Keratinocyte (primary cell): ENCODE results near the gene SMIM23. TPM values are rescaled to one million over a fixed set of nuclear protein-coding genes. Genes with fewer than 3 reads are reported as not detected.

ENCODE experiments used
- DNase-seq: peaks from one replicate; pipeline ENCODE4 v3.0.0-alpha.2; 2011; ENCODE audit warnings: low read depth, missing footprints, low spot score
- FAIRE-seq: peaks from 2 replicates; lab custom pipeline; 2011; peaks lifted over from hg19 to GRCh38; lab: Jason Lieb, UNC
- H2AFZ ChIP-seq: 2 replicates; pipeline ENCODE4 v1.6.0; 2012; ENCODE audit warnings: low read length, control low read depth, inconsistent platforms; ENCODE audit not compliant: control insufficient read depth
- H3K27ac ChIP-seq: 2 replicates; pipeline ENCODE4 v1.5.1; 2011; ENCODE audit warnings: low read length; ENCODE audit not compliant: control insufficient read depth, insufficient read depth
- H3K27me3 ChIP-seq: 3 replicates; pipeline ENCODE4 v1.6.0; 2011; ENCODE audit warnings: low read length; ENCODE audit not compliant: control insufficient read depth, insufficient read depth; ENCODE audit errors: extremely low read depth
- H3K36me3 ChIP-seq, 2 experiments: 2 replicates in 1 of 2; 3 replicates in 1 of 2; pipeline ENCODE4 v1.5.1; 2011; ENCODE audit warnings: low read length in 2 of 2, mild to moderate bottlenecking in 1 of 2; ENCODE audit not compliant: control insufficient read depth in 2 of 2, insufficient read depth in 2 of 2; ENCODE audit errors: extremely low read depth in 1 of 2
- H3K4me1 ChIP-seq: 3 replicates; pipeline ENCODE4 v1.5.1; 2011; ENCODE audit warnings: low read length; ENCODE audit not compliant: control insufficient read depth, insufficient read depth; ENCODE audit errors: extremely low read depth
- H3K4me2 ChIP-seq: 3 replicates; pipeline ENCODE4 v1.6.0; 2011; ENCODE audit warnings: low read depth, low read length; ENCODE audit not compliant: control insufficient read depth, insufficient read depth; ENCODE audit errors: extremely low read depth
- H3K4me3 ChIP-seq, 3 experiments: fragments of 200-600 bp in 1 of 3; sonication (generic) in 1 of 3; 2 replicates in 2 of 3; 3 replicates in 1 of 3; pipeline ENCODE4 v1.5.1; 2011 to 2016; ENCODE audit warnings: low read length in 3 of 3, mild to moderate bottlenecking in 3 of 3, control low read depth in 2 of 3, inconsistent platforms in 1 of 3, low read depth in 1 of 3, mixed read lengths in 1 of 3, mixed run types in 1 of 3, moderate library complexity in 1 of 3; ENCODE audit not compliant: control insufficient read depth in 2 of 3, insufficient read depth in 2 of 3; ENCODE audit errors: extremely low read depth in 1 of 3
- H3K79me2 ChIP-seq: 2 replicates; pipeline ENCODE4 v1.6.0; 2012; ENCODE audit warnings: low read length; ENCODE audit not compliant: control insufficient read depth, insufficient read depth
- H3K9ac ChIP-seq: 3 replicates; pipeline ENCODE4 v1.6.0; 2011; ENCODE audit warnings: low read length; ENCODE audit not compliant: control insufficient read depth, insufficient read depth; ENCODE audit errors: extremely low read depth
- H3K9me1 ChIP-seq: 3 replicates; pipeline ENCODE4 v1.6.0; 2011; ENCODE audit warnings: low read length; ENCODE audit not compliant: control insufficient read depth, insufficient read depth; ENCODE audit errors: extremely low read depth
- H3K9me3 ChIP-seq: 2 replicates; pipeline ENCODE4 v1.5.1; 2012; ENCODE audit warnings: low read depth, low read length; ENCODE audit not compliant: control insufficient read depth
- H4K20me1 ChIP-seq: 3 replicates; pipeline ENCODE4 v1.6.0; 2011; ENCODE audit warnings: low read length; ENCODE audit not compliant: control insufficient read depth, insufficient read depth; ENCODE audit errors: extremely low read depth
- EZH2 ChIP-seq: IDR thresholded peaks from one replicate; pipeline ENCODE4 v1.6.1; 2012; ENCODE audit warnings: inconsistent platforms, mild to moderate bottlenecking, low read length, moderate library complexity
- dilution Hi-C: fragments of 300-500 bp; cut with MboI; formaldehyde crosslinking; loops from one replicate; pipeline ENCODE4 v1.7.0; 2020; ENCODE audit warnings: low sequenced_read_pairs; ENCODE audit not compliant: extremely low pct_ligation_motif_present
- polyA plus RNA-seq, 5 experiments: library from polyadenylated mRNA; depleted of rRNA in 3 of 5; stranded (reverse) in 3 of 5; stranded (forward) in 1 of 5; unstranded in 1 of 5; fragments of >200 nt; gene quantifications; 1 replicate in 1 of 5; 2 replicates in 3 of 5; 3 replicates in 1 of 5; pipeline versions ENCODE4 v1.2.1 to v1.2.3, GENCODE V29; 2011 to 2012; ENCODE audit warnings: missing spikeins in 2 of 5, low read depth in 1 of 5, low replicate concordance in 1 of 5
- TF ChIP-seq, protein P1 (sequence below), 3 experiments: IDR thresholded peaks in 1 of 3; conservative IDR thresholded peaks in 1 of 3; optimal IDR thresholded peaks in 1 of 3; 2 replicates in 2 of 3; 3 replicates in 1 of 3; pipeline versions ENCODE3 to v1.5.1; 2011; ENCODE audit warnings: low read length in 3 of 3, mild to moderate bottlenecking in 3 of 3, moderate library complexity in 2 of 3, control low read depth in 1 of 3, inconsistent platforms in 1 of 3; ENCODE audit not compliant: insufficient read depth in 2 of 3; ENCODE audit errors: extremely low read depth in 1 of 3

Gene SMIM23
- polyA plus RNA-seq, 1 donor (not counting 4 experiments of a cell fraction or from before 2014, with no cell fraction given): not detected

DNA sequence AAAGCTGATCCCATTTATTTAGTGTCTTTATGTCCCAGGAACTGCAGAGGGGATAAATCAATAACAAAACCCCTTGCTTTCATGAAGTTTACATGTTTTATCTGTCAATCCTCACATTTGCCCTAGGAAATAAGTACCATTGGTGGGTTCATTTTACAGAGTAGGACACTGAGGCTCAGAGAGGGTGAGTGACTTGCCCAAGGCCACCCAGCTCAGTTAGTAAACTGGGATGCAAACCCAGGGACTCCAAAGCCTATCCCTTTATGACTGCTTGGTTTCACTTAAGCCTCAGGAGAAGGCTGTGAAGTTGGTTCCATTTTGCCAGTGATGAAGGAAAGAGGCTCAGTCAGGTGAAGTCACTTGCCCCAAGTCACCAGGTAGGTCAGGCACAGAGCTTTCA is 51.9 kb downstream of the SMIM23 start:
- Histone ChIP-seq H3K27ac (no peak overlapping the region), H3K4me2 (no peak overlapping the region), H2AFZ (no peak overlapping the region), H3K4me3 (no peak overlapping the region), H3K36me3 (no peaks in the 10 kb centered on the region), H3K27me3 (no peaks in the 10 kb centered on the region), H3K9ac (no peak overlapping the region), H3K9me1 (no peaks in the 10 kb centered on the region), H3K79me2 (no peaks in the 10 kb centered on the region), H4K20me1 (no peaks in the 10 kb centered on the region), H3K9me3 (no peaks in the 10 kb centered on the region), H3K4me1 (peaks cover 9% of the 10 kb centered on the region)
- DNase-seq (no peak), FAIRE-seq (no peak)
- dilution Hi-C loops: no loop called here
- TF ChIP-seq, protein P1, sequence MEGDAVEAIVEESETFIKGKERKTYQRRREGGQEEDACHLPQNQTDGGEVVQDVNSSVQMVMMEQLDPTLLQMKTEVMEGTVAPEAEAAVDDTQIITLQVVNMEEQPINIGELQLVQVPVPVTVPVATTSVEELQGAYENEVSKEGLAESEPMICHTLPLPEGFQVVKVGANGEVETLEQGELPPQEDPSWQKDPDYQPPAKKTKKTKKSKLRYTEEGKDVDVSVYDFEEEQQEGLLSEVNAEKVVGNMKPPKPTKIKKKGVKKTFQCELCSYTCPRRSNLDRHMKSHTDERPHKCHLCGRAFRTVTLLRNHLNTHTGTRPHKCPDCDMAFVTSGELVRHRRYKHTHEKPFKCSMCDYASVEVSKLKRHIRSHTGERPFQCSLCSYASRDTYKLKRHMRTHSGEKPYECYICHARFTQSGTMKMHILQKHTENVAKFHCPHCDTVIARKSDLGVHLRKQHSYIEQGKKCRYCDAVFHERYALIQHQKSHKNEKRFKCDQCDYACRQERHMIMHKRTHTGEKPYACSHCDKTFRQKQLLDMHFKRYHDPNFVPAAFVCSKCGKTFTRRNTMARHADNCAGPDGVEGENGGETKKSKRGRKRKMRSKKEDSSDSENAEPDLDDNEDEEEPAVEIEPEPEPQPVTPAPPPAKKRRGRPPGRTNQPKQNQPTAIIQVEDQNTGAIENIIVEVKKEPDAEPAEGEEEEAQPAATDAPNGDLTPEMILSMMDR (optimal IDR thresholded peaks at IDR 0.05 in 1 of 3, IDR thresholded peaks at IDR 0.05 in 1 of 3, conservative IDR thresholded peaks at IDR 0.05 in 1 of 3; ENCODE audit: extremely low read depth in 1 of 3, insufficient read depth in 2 of 3, low read length in 3 of 3): no peak
- TF ChIP-seq EZH2: no peak

DNA sequence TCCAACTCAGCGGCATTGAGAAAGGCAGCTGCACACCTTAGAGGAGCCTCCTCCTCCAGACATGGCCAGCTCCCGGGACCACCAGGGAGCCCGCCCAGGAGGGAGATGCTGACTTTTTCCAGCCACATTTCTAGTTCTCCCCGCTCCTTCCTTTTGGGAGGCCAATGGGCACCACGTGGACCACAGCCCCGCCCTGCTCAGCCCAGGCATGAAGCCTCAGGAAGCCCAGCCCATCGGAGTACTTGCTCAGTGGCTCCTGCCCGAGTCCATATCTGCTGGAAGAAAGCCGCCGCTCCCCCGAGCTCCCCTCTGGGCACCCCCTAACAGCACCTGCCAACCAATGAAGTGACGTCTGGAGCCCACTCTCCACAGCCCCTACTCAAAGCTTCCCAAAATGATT is 52.4 kb downstream of the SMIM23 start:
- H3K9me1 ChIP-seq: no peaks in the 10 kb centered on the region
- FAIRE-seq: no peak
- H3K27me3 ChIP-seq: no peaks in the 10 kb centered on the region
- peaks cover 9% of the 10 kb centered on the region for H3K4me1 ChIP-seq
- H3K4me2 ChIP-seq: no peak overlapping the region
- dilution Hi-C loops: no loop called here
- no peak for TF ChIP-seq EZH2
- TF ChIP-seq, protein P1 (optimal IDR thresholded peaks at IDR 0.05 in 1 of 3, IDR thresholded peaks at IDR 0.05 in 1 of 3, conservative IDR thresholded peaks at IDR 0.05 in 1 of 3; ENCODE audit: extremely low read depth in 1 of 3, insufficient read depth in 2 of 3, low read length in 3 of 3): no peak
- H3K4me3 ChIP-seq: no peak overlapping the region
- H3K36me3 ChIP-seq: no peaks in the 10 kb centered on the region
- no peak overlapping the region for H3K27ac ChIP-seq
- no peaks in the 10 kb centered on the region for H4K20me1 ChIP-seq
- H3K9me3 ChIP-seq: no peaks in the 10 kb centered on the region
- no peak for DNase-seq
- H2AFZ ChIP-seq: no peak overlapping the region
- H3K79me2 ChIP-seq: no peaks in the 10 kb centered on the region
- H3K9ac ChIP-seq: no peak overlapping the region
